Sigmoid colon (tissue), 4 donors: ENCODE results near the gene NAT16.

Source experiments
- EP300 ChIP-seq, 4 donors: sonication (generic); formaldehyde crosslinking; IDR thresholded peaks; one replicate each; pipeline ENCODE4 v1.6.1; 2017; ENCODE audit warnings: antibody characterized with exemption in 4 of 4
- POLR2A ChIP-seq, 2 donors: fragments of 450-650 bp; IDR thresholded peaks; one replicate each; pipeline ENCODE4 v1.6.1; 2016; ENCODE audit warnings: antibody characterized with exemption in 2 of 2, mild to moderate bottlenecking in 2 of 2, moderate library complexity in 2 of 2
- POLR2AphosphoS5 ChIP-seq, 4 donors: sonication (generic); formaldehyde crosslinking; IDR thresholded peaks; one replicate each; pipeline ENCODE4 v1.6.1; 2017; ENCODE audit warnings: antibody characterized with exemption in 4 of 4
- TF ChIP-seq, protein P1 (sequence below), 4 experiments: fragments of 450-650 bp in 3 of 4; fragments of 200-600 bp in 1 of 4; IDR thresholded peaks; one replicate each; pipeline ENCODE4 v1.5.1; 2016 to 2019; ENCODE audit warnings: antibody characterized with exemption in 4 of 4, mild to moderate bottlenecking in 3 of 4, moderate library complexity in 2 of 4

DNA sequence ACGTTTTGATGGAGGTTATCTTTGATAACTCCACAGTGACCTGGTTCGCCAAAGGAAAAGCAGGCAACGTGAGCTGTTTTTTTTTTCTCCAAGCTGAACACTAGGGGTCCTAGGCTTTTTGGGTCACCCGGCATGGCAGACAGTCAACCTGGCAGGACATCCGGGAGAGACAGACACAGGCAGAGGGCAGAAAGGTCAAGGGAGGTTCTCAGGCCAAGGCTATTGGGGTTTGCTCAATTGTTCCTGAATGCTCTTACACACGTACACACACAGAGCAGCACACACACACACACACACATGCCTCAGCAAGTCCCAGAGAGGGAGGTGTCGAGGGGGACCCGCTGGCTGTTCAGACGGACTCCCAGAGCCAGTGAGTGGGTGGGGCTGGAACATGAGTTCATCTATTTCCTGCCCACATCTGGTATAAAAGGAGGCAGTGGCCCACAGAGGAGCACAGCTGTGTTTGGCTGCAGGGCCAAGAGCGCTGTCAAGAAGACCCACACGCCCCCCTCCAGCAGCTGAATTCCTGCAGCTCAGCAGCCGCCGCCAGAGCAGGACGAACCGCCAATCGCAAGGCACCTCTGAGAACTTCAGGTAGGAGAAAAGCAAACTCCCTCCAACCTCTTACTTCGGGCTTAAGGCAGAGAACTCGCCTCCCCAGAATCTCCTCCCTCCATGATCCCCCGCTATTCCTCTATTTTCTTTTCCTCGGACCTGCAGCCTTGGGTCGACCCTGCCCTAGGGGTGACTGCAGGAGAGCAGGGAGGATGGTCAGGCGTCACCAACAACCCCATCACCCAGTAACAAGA lies 53.2 kb downstream of the NAT16 start, which contains the start of gene SERPINE1:
- TF ChIP-seq, protein P1, sequence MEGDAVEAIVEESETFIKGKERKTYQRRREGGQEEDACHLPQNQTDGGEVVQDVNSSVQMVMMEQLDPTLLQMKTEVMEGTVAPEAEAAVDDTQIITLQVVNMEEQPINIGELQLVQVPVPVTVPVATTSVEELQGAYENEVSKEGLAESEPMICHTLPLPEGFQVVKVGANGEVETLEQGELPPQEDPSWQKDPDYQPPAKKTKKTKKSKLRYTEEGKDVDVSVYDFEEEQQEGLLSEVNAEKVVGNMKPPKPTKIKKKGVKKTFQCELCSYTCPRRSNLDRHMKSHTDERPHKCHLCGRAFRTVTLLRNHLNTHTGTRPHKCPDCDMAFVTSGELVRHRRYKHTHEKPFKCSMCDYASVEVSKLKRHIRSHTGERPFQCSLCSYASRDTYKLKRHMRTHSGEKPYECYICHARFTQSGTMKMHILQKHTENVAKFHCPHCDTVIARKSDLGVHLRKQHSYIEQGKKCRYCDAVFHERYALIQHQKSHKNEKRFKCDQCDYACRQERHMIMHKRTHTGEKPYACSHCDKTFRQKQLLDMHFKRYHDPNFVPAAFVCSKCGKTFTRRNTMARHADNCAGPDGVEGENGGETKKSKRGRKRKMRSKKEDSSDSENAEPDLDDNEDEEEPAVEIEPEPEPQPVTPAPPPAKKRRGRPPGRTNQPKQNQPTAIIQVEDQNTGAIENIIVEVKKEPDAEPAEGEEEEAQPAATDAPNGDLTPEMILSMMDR (IDR thresholded peaks at IDR 0.05): no peak
- TF ChIP-seq POLR2A (IDR thresholded peaks at IDR 0.05) (peak; percentile 13 to 31), EP300 (IDR thresholded peaks at IDR 0.05) (peak in 1 of 4 donors; percentile 13), POLR2AphosphoS5 (IDR thresholded peaks at IDR 0.05) (peak in 3 of 4 donors; percentile 70 to 88 (median 78))
